GM12874 (cell line): ENCODE data around the gene SAMD7.

Experiments
- TF ChIP-seq, protein P1 (sequence below): IDR thresholded peaks from 2 replicates; pipeline ENCODE4 v1.5.1; 2011; ENCODE audit warnings: low read depth, mild to moderate bottlenecking, control low read depth, low read length, moderate library complexity; ENCODE audit not compliant: insufficient read depth

Gene SAMD7

GRCh38 chr3:169913323-169913722 is 2.0 kb downstream of the SAMD7 start:
- TF ChIP-seq, protein P1, sequence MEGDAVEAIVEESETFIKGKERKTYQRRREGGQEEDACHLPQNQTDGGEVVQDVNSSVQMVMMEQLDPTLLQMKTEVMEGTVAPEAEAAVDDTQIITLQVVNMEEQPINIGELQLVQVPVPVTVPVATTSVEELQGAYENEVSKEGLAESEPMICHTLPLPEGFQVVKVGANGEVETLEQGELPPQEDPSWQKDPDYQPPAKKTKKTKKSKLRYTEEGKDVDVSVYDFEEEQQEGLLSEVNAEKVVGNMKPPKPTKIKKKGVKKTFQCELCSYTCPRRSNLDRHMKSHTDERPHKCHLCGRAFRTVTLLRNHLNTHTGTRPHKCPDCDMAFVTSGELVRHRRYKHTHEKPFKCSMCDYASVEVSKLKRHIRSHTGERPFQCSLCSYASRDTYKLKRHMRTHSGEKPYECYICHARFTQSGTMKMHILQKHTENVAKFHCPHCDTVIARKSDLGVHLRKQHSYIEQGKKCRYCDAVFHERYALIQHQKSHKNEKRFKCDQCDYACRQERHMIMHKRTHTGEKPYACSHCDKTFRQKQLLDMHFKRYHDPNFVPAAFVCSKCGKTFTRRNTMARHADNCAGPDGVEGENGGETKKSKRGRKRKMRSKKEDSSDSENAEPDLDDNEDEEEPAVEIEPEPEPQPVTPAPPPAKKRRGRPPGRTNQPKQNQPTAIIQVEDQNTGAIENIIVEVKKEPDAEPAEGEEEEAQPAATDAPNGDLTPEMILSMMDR, result no peak

DNA sequence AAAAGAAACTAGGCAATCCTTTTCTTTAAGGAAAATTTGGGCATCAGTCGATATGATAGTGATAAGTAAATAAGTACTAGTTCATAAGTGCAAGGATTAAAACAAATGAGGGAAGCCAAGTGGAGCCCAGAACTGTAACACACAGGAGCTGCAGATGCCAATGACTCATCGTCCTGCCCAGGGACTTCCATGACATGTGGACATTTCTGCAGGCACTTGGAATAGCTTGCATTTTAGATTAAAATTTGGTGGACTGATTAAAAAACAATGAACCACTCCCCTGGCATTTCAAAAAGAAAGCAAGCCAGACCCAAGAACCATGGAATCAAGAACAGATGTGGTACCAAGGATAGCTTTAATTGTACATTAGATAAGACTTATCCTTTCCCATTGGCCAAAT is 2.9 kb downstream of the SAMD7 start:
- TF ChIP-seq, protein P1, result no peak

DNA sequence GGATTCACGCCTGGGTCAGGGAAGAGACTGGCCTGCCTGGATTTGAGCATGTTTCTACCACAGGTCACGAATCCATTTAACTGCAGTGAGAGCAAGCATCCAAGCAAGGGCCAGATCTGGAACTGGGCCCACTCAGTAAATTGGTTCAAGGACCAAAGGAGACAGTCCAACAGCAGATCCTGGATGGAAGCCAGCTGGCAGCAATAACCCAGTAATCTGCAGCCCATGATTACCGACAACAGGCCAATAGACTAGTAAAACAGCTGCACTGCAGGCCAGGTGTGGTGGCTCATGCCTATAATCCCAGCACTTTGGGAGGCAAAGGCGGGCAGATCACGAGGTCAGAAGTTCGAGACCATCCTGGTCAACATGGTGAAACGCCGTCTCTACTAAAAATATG is 11.8 kb downstream of the SAMD7 start:
- TF ChIP-seq, protein P1, result no peak

DNA sequence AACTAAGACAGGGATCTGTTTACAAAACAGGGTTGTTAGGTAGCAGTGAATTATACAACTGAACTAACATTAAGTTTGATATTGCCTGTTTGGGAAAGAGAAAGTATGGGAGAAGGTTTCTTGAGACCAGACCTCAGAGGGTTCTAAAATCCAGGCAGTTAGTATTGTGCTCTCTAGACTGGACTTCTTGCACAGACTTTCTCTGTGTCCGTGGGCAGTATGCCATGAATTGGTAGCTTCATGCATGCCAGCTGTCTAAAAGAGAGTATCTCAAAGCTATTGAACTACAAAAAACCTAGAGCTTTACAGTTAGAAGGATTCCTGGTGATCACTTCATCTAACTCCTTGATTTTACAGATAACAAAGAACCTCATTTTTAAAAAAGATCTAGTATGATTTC is 12.5 kb downstream of the SAMD7 start:
- TF ChIP-seq, protein P1, result no peak

- TF ChIP-seq, protein P1, result 0 out of 2 replicates have a peak, but pooled peaks have one; percentile 16
Observed at GRCh38 chr3:169929830-169930519, 18.6 kb downstream of the SAMD7 start.

GRCh38 chr3:169930843-169931242 is 19.5 kb downstream of the SAMD7 start:
- TF ChIP-seq, protein P1, result no peak

DNA sequence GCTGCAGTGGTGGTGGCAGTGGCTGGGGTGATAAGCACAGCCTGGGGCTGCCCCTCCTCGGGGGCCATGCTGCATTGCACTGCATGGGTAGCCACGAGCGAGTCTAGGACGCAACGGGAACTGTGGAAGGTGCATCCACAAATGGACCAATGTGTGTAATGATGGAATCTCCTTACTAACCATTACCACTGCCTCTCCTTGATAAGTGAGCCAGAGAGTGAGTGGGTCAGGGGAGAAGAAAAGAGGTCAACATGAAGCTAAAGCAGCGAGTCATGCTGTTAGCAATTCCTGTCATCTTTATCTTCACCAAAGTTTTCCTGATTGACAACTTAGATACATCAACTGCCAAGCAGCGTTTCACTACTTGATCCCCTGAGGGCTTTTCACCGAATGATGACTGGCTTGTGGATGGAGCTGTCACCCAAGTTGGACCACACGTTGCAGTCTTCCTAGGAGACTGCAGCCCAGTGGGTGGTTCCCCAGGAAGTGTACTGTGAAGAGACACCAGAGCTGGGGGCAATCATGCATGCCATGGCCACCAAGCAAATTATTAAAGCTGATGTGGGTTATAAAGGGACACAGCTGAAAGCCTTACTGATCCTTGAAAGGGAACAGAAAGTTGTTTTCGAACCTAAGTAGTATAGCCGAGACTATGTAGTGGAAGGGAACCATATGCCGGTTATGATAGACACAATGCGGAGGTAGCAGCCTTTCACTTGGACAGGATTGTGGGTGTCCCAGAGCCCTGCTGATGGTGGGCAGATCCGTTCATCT is 20.6 kb downstream of the SAMD7 start:
- TF ChIP-seq, protein P1, result no peak
